ENCODE measurements around the gene CHURC1. TPM values are rescaled to one million over a fixed set of nuclear protein-coding genes. Genes with fewer than 3 reads are reported as not detected.

Gene CHURC1
- total RNA-seq, 1 experiment from 2014 or later: 82.5 TPM

GRCh38 chr14:64938972-64939816 is 24.9 kb downstream of the CHURC1 start:
- DNase-seq (ENCODE audit: low read depth): no peak

- DNase-seq (ENCODE audit: low read depth): no peak
Observed at GRCh38 chr14:64939817-64940190, 25.5 kb downstream of the CHURC1 start.

GRCh38 chr14:64940336-64940910 is 26.2 kb downstream of the CHURC1 start:
- no peak for DNase-seq (ENCODE audit: low read depth)

GRCh38 chr14:64942531-64943111 is 28.4 kb downstream of the CHURC1 start, which contains the start of gene GPX2:
Gene GPX2, minus strand, starts transcription at chr14:64942745. Its CDS starts 19 bp downstream, at chr14:64942726.
- DNase-seq (ENCODE audit: low read depth): no peak

GRCh38 chr14:64943556-64943955 is 29.3 kb downstream of the CHURC1 start:
- DNase-seq (ENCODE audit: low read depth): no peak

- no peak for DNase-seq (ENCODE audit: low read depth)
Observed at GRCh38 chr14:64944041-64944440, 29.8 kb downstream of the CHURC1 start.

GRCh38 chr14:64944861-64945260 is 30.6 kb downstream of the CHURC1 start:
- DNase-seq (ENCODE audit: low read depth): no peak

GRCh38 chr14:64945431-64946178 is 31.4 kb downstream of the CHURC1 start:
- no peak for DNase-seq (ENCODE audit: low read depth)

GRCh38 chr14:64946310-64947045 is 32.2 kb downstream of the CHURC1 start:
- no peak for DNase-seq (ENCODE audit: low read depth)

- no peak for DNase-seq (ENCODE audit: low read depth)
Observed at GRCh38 chr14:64947710-64948611, 33.7 kb downstream of the CHURC1 start.

GRCh38 chr14:64948612-64949210 is 34.5 kb downstream of the CHURC1 start:
- no peak for DNase-seq (ENCODE audit: low read depth)

GRCh38 chr14:64950889-64951288 is 36.6 kb downstream of the CHURC1 start:
- no peak for DNase-seq (ENCODE audit: low read depth)

GRCh38 chr14:64951291-64951690 is 37.0 kb downstream of the CHURC1 start:
- DNase-seq (ENCODE audit: low read depth): no peak

- DNase-seq (ENCODE audit: low read depth): no peak
Observed at GRCh38 chr14:64951724-64952123, 37.5 kb downstream of the CHURC1 start.

GRCh38 chr14:64952598-64953309 is 38.5 kb downstream of the CHURC1 start:
- no peak for DNase-seq (ENCODE audit: low read depth)

- no peak for DNase-seq (ENCODE audit: low read depth)
Observed at GRCh38 chr14:64953310-64953654, 39.0 kb downstream of the CHURC1 start.

- DNase-seq (ENCODE audit: low read depth): no peak
Observed at GRCh38 chr14:64953661-64954060, 39.4 kb downstream of the CHURC1 start.

- DNase-seq (ENCODE audit: low read depth): no peak
Observed at GRCh38 chr14:64954491-64955240, 40.4 kb downstream of the CHURC1 start.

- DNase-seq (ENCODE audit: low read depth): no peak
Observed at GRCh38 chr14:64955297-64955696, 41.0 kb downstream of the CHURC1 start.
